NCI-H187 (cell line): ENCODE measurements around the gene SLC44A3.

ENCODE experiments used
- DNase-seq, 2 experiments: peaks; one replicate each; lab custom pipeline; 2025; lab: John Stamatoyannopoulos, UW

SLC44A3 gene

GRCh38 chr1:94908965-94909364 is 88.8 kb downstream of the SLC44A3 start:
- no peak for DNase-seq

- DNase-seq, result no peak
Measured at GRCh38 chr1:94909486-94909885, 89.3 kb downstream of the SLC44A3 start.

DNA sequence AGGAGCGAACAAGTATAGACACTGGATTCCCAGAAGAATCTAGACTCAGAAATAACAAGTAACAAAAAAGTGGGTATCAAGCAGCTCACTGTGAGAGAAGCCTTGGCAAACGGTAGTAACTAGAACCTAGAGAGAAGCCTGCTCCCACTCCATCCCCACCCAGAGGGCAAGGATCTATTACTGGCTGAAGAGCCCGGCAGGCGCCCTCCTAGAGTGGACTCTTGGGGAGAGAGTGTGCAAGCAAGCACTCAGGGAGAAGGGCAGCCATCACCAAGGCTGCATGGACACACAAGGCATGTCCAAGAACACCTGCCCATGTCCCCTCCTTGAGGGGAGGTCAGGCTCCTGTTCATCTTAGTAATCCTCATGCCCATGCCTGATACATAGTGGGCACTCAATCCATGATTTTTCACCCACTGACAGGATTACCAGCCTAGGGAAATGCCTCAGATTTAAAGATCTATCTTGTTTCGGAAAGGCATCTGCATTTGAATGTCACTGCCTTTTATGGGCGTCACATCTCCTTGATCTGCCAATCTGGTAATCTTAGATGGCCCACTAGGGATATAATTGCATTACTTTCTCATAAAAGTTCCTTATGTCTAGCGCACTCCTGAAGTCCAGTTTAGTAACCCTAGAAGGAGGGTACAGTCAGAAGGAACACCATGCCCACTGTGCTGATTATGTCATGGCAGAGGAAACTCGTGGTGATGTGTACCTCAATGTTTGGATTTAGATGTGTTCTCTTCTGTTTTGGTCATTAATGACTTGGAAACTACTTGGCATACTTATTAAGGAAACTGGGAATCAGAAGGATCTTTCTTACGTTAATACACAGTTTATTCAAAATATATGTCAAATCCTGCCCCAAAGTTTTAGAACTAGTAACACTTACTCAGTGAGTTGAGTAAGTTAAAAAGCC is 92.4 kb downstream of the SLC44A3 start:
- no peak for DNase-seq

GRCh38 chr1:94917251-94917650 is 97.1 kb downstream of the SLC44A3 start:
- DNase-seq, result no peak

GRCh38 chr1:94919241-94920030 is 99.3 kb downstream of the SLC44A3 start:
- DNase-seq, result peak; percentile 37 to 61

GRCh38 chr1:94920061-94920460 is 99.9 kb downstream of the SLC44A3 start:
- DNase-seq, result no peak

GRCh38 chr1:94921977-94922376 is 101.8 kb downstream of the SLC44A3 start:
- DNase-seq, result no peak

DNA sequence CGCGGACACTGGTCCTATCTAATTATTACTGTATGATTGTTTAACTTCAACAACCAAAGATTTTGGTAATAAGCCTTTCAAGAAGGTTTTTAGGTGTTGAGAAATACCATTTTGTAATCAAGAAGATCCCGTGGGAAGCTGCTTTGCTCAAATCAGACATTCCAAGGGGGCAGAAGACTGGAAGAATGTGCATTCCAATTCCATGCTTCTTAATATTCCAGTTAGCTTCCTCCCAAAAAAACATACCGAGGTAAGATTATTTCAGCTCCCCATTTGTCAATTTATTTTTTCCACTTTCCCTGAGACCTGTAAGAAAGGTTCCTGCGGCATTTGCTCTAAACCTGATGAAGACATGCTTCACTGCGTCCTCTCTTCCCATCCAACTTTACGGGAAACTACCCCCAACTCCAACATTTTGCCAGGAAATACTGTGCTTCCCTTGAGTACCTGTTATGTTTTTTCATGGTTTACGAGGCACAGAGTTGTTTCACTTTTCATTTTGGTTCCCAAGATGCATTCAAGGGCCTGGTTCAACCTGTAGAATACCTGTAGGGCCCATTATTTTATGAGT is 102.7 kb downstream of the SLC44A3 start:
- DNase-seq, result no peak

DNA sequence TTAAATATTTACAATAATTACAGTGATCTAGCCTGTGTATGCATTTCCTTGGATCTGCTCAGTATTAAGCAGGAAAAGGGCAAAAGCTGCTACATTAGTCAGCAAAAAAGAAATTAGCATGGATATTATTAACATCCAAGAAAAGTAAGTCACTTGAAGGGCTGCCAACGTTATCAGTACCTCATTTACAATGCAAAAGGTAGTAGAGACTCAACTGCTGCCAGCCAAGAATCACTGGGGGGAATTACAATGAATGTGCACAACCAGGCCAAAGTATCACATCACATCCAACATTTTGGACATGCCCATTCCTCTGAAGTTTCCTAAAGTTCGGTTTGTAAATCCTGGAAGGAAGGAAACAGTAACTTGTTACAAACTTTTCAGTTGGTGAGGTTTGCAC is 104.8 kb downstream of the SLC44A3 start:
- no peak for DNase-seq

- peak; percentile 49 to 65 for DNase-seq
Measured at GRCh38 chr1:94925561-94926125, 105.5 kb downstream of the SLC44A3 start.

DNA sequence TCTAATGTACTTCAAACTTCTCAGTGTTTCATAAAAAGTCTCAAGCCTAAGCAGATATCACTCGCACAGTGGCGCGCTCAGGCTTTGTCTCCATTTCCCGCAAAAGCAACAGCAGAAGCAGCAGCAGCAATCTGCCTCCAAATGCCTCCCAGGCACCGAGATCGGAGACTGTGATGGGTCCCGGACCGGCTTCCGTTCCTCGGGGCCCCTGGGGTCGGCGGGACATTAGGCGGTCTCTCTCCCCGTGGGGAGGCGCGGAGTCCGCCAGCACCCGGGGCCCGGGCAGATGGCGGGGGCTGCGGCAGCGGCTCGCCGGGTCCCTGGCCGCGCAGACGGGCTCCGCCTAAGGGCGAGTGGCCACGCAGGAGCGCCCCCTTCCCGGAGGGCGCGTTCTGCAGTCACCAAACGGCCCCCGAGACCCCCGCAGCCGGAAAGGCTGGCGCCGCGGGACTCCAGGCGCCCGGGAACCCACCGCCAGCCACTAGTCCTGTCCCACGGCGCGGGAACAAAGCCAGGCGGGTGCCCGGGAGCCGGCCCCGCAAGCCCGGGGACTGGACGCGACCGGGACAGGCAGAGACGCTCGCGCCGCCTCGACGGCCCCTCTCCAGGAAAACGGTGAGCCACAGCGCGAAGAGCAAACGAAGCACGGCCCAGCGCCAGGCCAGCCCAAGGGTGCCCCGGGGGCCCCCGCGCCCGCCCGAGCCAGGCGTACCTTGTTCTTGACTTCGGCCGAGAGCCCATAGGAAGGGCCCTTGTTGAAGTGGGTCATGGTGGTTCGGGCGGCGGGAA is 106.2 kb downstream of the SLC44A3 start:
- peak in 1 of 2 experiments; percentile 12 for DNase-seq

DNA sequence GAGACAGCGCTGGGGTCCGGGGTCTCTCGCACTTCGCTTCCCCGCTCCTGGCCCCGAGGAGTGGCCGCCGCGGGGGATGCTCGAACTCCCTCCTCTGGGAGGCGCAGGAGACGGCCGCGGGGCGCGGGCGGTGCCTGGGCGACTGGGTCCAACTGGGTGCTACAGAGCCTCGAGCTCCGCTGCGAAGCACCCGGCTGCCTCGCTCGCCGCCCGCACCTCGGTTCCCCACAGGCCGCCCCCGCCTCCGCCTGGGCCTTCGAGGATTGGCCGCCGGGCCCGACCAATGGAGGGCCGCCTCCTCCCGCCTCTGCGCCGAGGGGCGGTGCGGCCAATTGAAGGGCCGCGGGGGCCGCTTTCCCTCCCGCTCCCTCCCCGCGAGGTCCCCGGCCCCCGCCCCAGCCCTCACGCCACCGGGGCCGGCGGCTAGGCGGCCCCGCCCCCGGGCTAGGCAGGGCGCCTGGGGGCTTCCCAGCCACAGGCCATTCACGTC is 106.8 kb downstream of the SLC44A3 start, which contains the start of gene CNN3:
CNN3 (minus strand) TSS at position 196 of the 490 bp plus-strand sequence. CDS start 216 bp downstream, outside the sequence.
- DNase-seq, result peak; percentile 52 to 89

GRCh38 chr1:94927405-94928175 is 107.4 kb downstream of the SLC44A3 start:
- peak in 1 of 2 experiments; percentile 27 for DNase-seq

GRCh38 chr1:94928293-94928939 is 108.3 kb downstream of the SLC44A3 start:
- DNase-seq, result no peak

DNA sequence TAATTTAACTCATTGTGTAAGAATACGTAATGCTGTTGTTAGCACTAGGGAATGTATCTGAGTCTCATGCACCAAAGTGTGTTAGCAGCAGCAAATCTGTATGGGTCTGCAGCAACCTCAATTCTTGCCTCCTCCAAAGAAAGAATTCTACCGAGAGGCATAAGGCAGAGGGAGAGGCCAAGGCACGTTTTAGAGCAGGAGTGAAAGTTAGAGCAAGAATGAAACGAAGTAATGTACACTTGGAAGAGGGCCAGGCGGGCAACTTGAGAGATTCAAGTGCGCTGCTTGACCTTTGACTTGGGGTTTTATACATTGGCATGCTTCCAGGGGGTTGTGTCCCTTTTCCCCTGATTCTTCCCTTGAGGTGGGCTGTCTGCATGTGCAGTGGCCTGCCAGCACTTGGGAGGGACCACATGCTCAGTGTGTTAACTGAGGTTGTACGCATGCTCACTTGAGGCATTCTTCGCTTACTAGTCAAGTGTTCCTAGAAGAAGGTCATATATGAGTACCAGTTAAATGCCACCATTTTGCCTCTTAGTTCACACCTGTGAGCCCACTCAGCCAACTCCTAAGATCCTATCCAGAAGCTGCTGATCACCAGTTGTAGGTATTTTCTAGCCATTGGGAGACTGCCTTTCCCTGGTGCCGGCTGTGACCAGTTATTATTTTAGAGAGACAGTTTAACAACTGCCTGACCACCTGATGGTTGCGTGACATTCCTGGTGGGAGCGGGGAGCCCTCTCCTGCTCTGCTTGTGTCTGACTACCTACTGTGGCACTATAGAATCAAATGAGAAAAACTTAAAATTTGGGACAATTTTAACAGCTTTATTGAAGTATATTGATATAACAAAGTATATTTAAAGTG is 109.4 kb downstream of the SLC44A3 start:
- DNase-seq, result no peak

GRCh38 chr1:94931254-94931841 is 111.2 kb downstream of the SLC44A3 start:
- DNase-seq, result no peak

DNA sequence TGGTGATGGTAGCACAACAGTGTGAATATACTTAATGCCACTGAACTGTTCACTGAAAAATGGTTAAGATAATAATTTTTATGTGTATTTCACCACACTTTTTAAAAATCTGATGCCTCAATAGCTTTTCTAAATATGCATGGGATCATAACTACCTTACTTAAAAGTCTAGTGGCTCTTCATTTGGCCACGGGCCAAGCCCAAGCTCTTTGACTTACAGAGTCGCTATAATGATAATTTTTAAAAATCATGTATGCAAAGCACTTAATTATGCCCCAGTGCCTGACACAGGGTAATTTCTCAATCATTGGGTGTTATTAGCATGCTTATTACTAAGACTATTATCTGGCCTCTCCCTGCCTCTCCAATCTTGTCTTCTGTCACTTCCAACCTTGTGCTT is 114.4 kb downstream of the SLC44A3 start:
- DNase-seq, result no peak

- no peak for DNase-seq
Measured at GRCh38 chr1:94935034-94935433, 114.9 kb downstream of the SLC44A3 start.
